GM12891 (cell line): ENCODE measurements around the gene ALPI.

ENCODE experiments used
- PAX5 ChIP-seq: IDR thresholded peaks from 2 replicates; pipeline ENCODE4 v1.6.1; 2011; ENCODE audit warnings: low read length, moderate library complexity, mild to moderate bottlenecking; ENCODE audit not compliant: insufficient read depth, severe bottlenecking
- POLR2A ChIP-seq: IDR thresholded peaks from 2 replicates; pipeline ENCODE4 v1.6.1; 2011; ENCODE audit warnings: low read depth, low read length, control low read depth
- POLR2AphosphoS5 ChIP-seq: IDR thresholded peaks from 2 replicates; pipeline ENCODE4 v1.6.1; 2011; ENCODE audit warnings: low read depth, low read length, control low read depth
- SPI1 ChIP-seq: IDR thresholded peaks from 2 replicates; pipeline ENCODE4 v1.6.1; 2011; ENCODE audit warnings: low read depth, low read length, control low read depth
- TAF1 ChIP-seq: IDR thresholded peaks from 2 replicates; pipeline ENCODE4 v1.6.1; 2011; ENCODE audit warnings: low read depth, low read length, control low read depth

- TF ChIP-seq POLR2A (no peak), POLR2AphosphoS5 (no peak), TAF1 (no peak), SPI1 (no peak), PAX5 (no peak)
These were observed 17.9 kb upstream of the ALPI start for GRCh38 chr2:232438091-232438490.
